H1 (cell line): ENCODE measurements around the gene MRTFA. TPM values are rescaled to one million over a fixed set of nuclear protein-coding genes. Genes with fewer than 3 reads are reported as not detected.

Source experiments
- CTCF ChIA-PET: fragments of 300-600 bp; sonication (Branson Sonifier 250); formaldehyde crosslinking; loops from one replicate; lab custom pipeline; 2021; ENCODE audit not compliant: partially characterized antibody; lab: Charles Lee
- POLR2A ChIA-PET: fragments of 300-600 bp; sonication (Branson Sonifier 250); formaldehyde crosslinking; loops from one replicate; lab custom pipeline; 2021; ENCODE audit warnings: inconsistent platforms; ENCODE audit not compliant: partially characterized antibody; lab: Charles Lee
- DNase-seq, 2 experiments: peaks; one replicate each; pipeline versions ENCODE4 v3.0.0 to v3.0.0-alpha.2; 2010 to 2022; ENCODE audit warnings: low spot score in 2 of 2, low read depth in 1 of 2, mixed read lengths in 1 of 2
- FAIRE-seq: peaks from 2 replicates; lab custom pipeline; 2011; peaks lifted over from hg19 to GRCh38; lab: Jason Lieb, UNC
- H2AFZ ChIP-seq: 2 replicates; pipeline ENCODE4 v1.8.1; 2012; ENCODE audit warnings: low read length, inconsistent platforms
- H2AK5ac ChIP-seq: 2 replicates; pipeline ENCODE4 v1.6.1; 2013; ENCODE audit warnings: low read depth, low read length
- H2BK120ac ChIP-seq: replicated peaks from 2 replicates; pipeline ENCODE3; 2013; ENCODE audit warnings: low read depth, low read length, inconsistent platforms
- H2BK12ac ChIP-seq: 2 replicates; pipeline ENCODE4 v1.6.1; 2013; ENCODE audit warnings: low read depth, low read length
- H2BK15ac ChIP-seq: 2 replicates; pipeline ENCODE4 v1.6.1; 2013; ENCODE audit warnings: low read length
- H2BK20ac ChIP-seq: 2 replicates; pipeline ENCODE4 v1.6.1; 2013; ENCODE audit warnings: low read length
- H2BK5ac ChIP-seq: 2 replicates; pipeline ENCODE4 v1.6.1; 2013; ENCODE audit warnings: low read depth, low read length
- H3K14ac ChIP-seq: 2 replicates; pipeline ENCODE4 v1.6.1; 2013; ENCODE audit warnings: inconsistent platforms; ENCODE audit not compliant: insufficient read length
- H3K18ac ChIP-seq: 2 replicates; pipeline ENCODE4 v1.6.1; 2013; ENCODE audit warnings: low read length; ENCODE audit errors: extremely low read depth
- H3K23ac ChIP-seq: 2 replicates; pipeline ENCODE4 v1.6.1; 2013; ENCODE audit warnings: inconsistent platforms; ENCODE audit not compliant: insufficient read length
- H3K23me2 ChIP-seq: 2 replicates; pipeline ENCODE4 v1.6.1; 2013; ENCODE audit warnings: low read depth, low read length
- H3K27ac ChIP-seq: 2 replicates; pipeline ENCODE4 v1.6.1; 2011; ENCODE audit warnings: low read depth, low read length, inconsistent platforms
- H3K27me3 ChIP-seq, 4 experiments: replicated peaks in 1 of 4; 1 replicate in 1 of 4; 2 replicates in 3 of 4; pipeline versions ENCODE4 v1.6.1 to v1.8.1; 2011 to 2013; ENCODE audit warnings: low read length in 3 of 4, mild to moderate bottlenecking in 3 of 4, inconsistent platforms in 2 of 4, mixed read lengths in 2 of 4, moderate library complexity in 1 of 4; ENCODE audit not compliant: control insufficient read depth in 3 of 4, insufficient read depth in 3 of 4; ENCODE audit errors: extremely low read depth in 1 of 4
- H3K36me3 ChIP-seq, 4 experiments: 2 replicates each; pipeline versions ENCODE4 v1.6.1 to v1.8.1; 2011 to 2013; ENCODE audit warnings: mild to moderate bottlenecking in 4 of 4, low read length in 3 of 4, moderate library complexity in 2 of 4, control low read depth in 1 of 4, inconsistent platforms in 1 of 4; ENCODE audit not compliant: insufficient read depth in 4 of 4, control insufficient read depth in 2 of 4
- H3K4ac ChIP-seq: replicated peaks from 2 replicates; pipeline ENCODE3; 2013; ENCODE audit warnings: low read length, low read depth, mixed read lengths, inconsistent platforms; ENCODE audit not compliant: insufficient read length
- H3K4me1 ChIP-seq, 4 experiments: replicated peaks in 1 of 4; 1 replicate in 1 of 4; 2 replicates in 3 of 4; pipeline versions ENCODE4 v1.6.1 to v1.8.1; 2011 to 2013; ENCODE audit warnings: low read length in 3 of 4, inconsistent platforms in 2 of 4, mixed read lengths in 1 of 4; ENCODE audit not compliant: insufficient read depth in 4 of 4, control insufficient read depth in 3 of 4
- H3K4me2 ChIP-seq, 2 experiments: 2 replicates each; pipeline versions ENCODE4 v1.6.1 to v1.8.1; 2011 to 2013; ENCODE audit warnings: low read depth in 2 of 2, low read length in 2 of 2, control low read depth in 1 of 2, inconsistent platforms in 1 of 2, mild to moderate bottlenecking in 1 of 2; ENCODE audit not compliant: insufficient read depth in 1 of 2
- H3K4me3 ChIP-seq, 4 experiments: fragments of 200-600, 300-600 bp in 1 of 4; sonication (generic), shearing (Covaris generic), sonication (Bioruptor Twin) in 1 of 4; 2 replicates each; pipeline versions ENCODE4 v1.5.1 to v1.8.1; 2011 to 2016; ENCODE audit warnings: low read length in 4 of 4, low read depth in 3 of 4, control low read depth in 2 of 4, inconsistent platforms in 2 of 4, mild to moderate bottlenecking in 2 of 4, mixed read lengths in 1 of 4, moderate library complexity in 1 of 4; ENCODE audit not compliant: insufficient read depth in 2 of 4; ENCODE audit errors: extremely low read depth in 1 of 4
- H3K56ac ChIP-seq: replicated peaks from 2 replicates; pipeline ENCODE3; 2013; ENCODE audit warnings: low read depth, mild to moderate bottlenecking, mixed read lengths, low read length, inconsistent platforms; ENCODE audit not compliant: insufficient read length
- H3K79me1 ChIP-seq: 2 replicates; pipeline ENCODE4 v1.6.1; 2013; ENCODE audit warnings: low read depth, low read length, control low read depth
- H3K79me2 ChIP-seq, 2 experiments: 2 replicates each; pipeline versions ENCODE4 v1.6.1 to v1.8.1; 2012 to 2013; ENCODE audit warnings: low read length in 2 of 2, mild to moderate bottlenecking in 2 of 2, inconsistent platforms in 1 of 2; ENCODE audit not compliant: insufficient read depth in 2 of 2, control insufficient read depth in 1 of 2
- H3K9ac ChIP-seq, 4 experiments: replicated peaks in 1 of 4; 1 replicate in 1 of 4; 2 replicates in 3 of 4; pipeline versions ENCODE4 v1.6.1 to v1.8.1; 2011 to 2013; ENCODE audit warnings: low read depth in 3 of 4, low read length in 3 of 4, control low read depth in 2 of 4, mild to moderate bottlenecking in 2 of 4, moderate library complexity in 2 of 4, inconsistent platforms in 1 of 4; ENCODE audit errors: extremely low read depth in 1 of 4
- H3K9me3 ChIP-seq, 2 experiments: 2 replicates each; pipeline versions ENCODE4 v1.6.1 to v1.8.1; 2012 to 2013; ENCODE audit warnings: mild to moderate bottlenecking in 2 of 2, moderate library complexity in 2 of 2, control low read depth in 1 of 2, inconsistent platforms in 1 of 2, low read depth in 1 of 2, low read length in 1 of 2, mixed read lengths in 1 of 2; ENCODE audit not compliant: insufficient read depth in 2 of 2
- H4K20me1 ChIP-seq, 2 experiments: replicated peaks in 1 of 2; 2 replicates each; pipeline versions ENCODE3 to v1.8.1; 2011 to 2013; ENCODE audit warnings: inconsistent platforms in 2 of 2, low read length in 2 of 2, mild to moderate bottlenecking in 1 of 2; ENCODE audit not compliant: insufficient read depth in 2 of 2, control insufficient read depth in 1 of 2
- H4K5ac ChIP-seq: 2 replicates; pipeline ENCODE4 v1.6.1; 2013; ENCODE audit warnings: low read length, low read depth, mixed read lengths, inconsistent platforms; ENCODE audit not compliant: insufficient read length
- H4K8ac ChIP-seq: 2 replicates; pipeline ENCODE4 v1.8.0; 2013; ENCODE audit warnings: mild to moderate bottlenecking, moderate library complexity, low read length, inconsistent platforms; ENCODE audit not compliant: insufficient read depth; ENCODE audit errors: extremely low read depth
- H4K91ac ChIP-seq: replicated peaks from 2 replicates; pipeline ENCODE3; 2013; ENCODE audit warnings: low read length, mixed read lengths, inconsistent platforms; ENCODE audit not compliant: insufficient read length
- SAP30 ChIP-seq: fragments of 300-600 bp; sonication (generic); IDR thresholded peaks from 2 replicates; pipeline ENCODE4 v1.7.1; 2012; ENCODE audit warnings: low read length, moderate library complexity, mild to moderate bottlenecking, inconsistent platforms; ENCODE audit not compliant: insufficient read depth, insufficient replicate concordance
- WGBS, 2 experiments: shearing (Covaris generic) in 1 of 2; methylation state at CpG; one replicate each; pipeline versions ENCODE4 v1.1.6 to v1.1.7; 2013 to 2015; ENCODE audit warnings: low lambda C conversion rate in 2 of 2, mixed read lengths in 2 of 2, inconsistent platforms in 1 of 2, low coverage in 1 of 2, missing lambda C conversion rate in 1 of 2; ENCODE audit not compliant: insufficient replicate concordance in 2 of 2, insufficient coverage in 1 of 2, insufficient read length in 1 of 2; ENCODE audit errors: extremely low coverage in 1 of 2, missing lambda C conversion rate in 1 of 2; 5-methylcytosine and 5-hydroxymethylcytosine counted together
- polyA plus RNA-seq, 7 experiments: library from polyadenylated mRNA; depleted of rRNA in 3 of 7; stranded (reverse) in 5 of 7; unstranded in 2 of 7; fragments of >200 nt in 5 of 7; fragments of 200-250 nt in 2 of 7; gene quantifications; 1 replicate in 5 of 7; 2 replicates in 1 of 7; 4 replicates in 1 of 7; pipeline versions ENCODE4 v1.2.1 to v1.2.3, GENCODE V29; 2011 to 2013; ENCODE audit warnings: missing spikeins in 2 of 7, mixed read lengths in 2 of 7
- total RNA-seq: library from RNA; stranded (reverse); fragmentation: NEBNext Ultra II Directional; extraction: Animal tissue kit (Norgen Biotek cat#: 25700); gene quantifications from 2 replicates; pipeline ENCODE4 v1.2.1, GENCODE V29; 2021

Gene MRTFA
- total and polyA plus RNA-seq, 2 of the 8 experiments (the other 6 are each of a cell fraction or from before 2014, with no cell fraction given), result 5.4 to 37.9 TPM

DNA sequence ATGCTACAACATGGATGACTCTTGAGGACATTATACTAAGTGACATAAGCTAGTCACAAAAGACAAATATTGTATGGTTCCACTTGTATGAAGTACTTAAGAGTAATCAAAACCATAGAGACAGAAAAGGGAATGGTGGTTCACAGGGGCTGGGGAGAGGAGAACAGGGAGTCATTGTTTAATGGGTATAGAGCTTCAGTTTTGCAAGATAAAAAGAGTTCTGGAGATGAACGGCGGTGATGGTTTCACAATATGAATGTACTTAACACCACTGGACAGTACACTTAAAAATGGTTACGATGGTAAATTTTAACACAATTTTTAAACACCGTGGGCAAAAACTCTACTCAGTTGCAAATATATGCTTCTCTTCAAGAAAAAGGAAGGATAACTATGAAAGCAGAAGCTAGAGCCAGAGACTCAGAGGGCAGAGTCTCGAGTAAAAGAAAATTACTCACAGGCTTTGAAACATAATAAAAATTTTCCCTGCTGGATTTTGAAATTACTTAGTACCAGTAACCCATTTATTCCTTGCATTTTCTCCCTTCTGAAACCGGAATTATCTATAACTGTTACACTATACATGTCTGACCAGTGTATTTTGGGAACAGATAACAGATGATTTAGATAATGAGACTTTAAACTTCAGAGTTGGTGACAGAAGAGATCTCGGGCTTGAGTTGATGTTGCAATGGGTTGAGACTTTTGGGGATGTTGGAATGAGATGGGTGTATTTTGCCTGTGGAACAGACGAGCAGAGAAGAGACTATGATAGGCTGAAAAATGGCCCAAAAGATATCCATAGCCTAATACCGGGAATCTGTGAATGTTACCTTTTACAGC lies 15.0 kb downstream of the MRTFA start:
- Histone ChIP-seq H3K27me3 (no peaks in the 10 kb centered on the region), H2BK20ac (no peak overlapping the region), H3K9ac (no peak overlapping the region), H4K91ac (no peak overlapping the region), H3K56ac (no peak overlapping the region), H2BK15ac (no peak overlapping the region), H3K79me1 (0 out of 2 replicates have a peak, but pooled peaks cover 3% of the 10 kb centered on the region), H2BK5ac (no peak overlapping the region), H3K23me2 (no peaks in the 10 kb centered on the region; the same call in 1 of the 2 replicates), H3K79me2 (peaks cover 0 to 66% of the 10 kb centered on the region in 2 experiments; a peak in 2 of 4 replicates), H3K27ac (no peak overlapping the region), H3K23ac (no peak overlapping the region), H3K14ac (no peak overlapping the region), H3K36me3 (no peaks in the 10 kb centered on the region), H2AFZ (no peak overlapping the region), H3K18ac (no peak overlapping the region), H4K20me1 (peaks cover 0 to under 1% of the 10 kb centered on the region in 2 experiments), H4K5ac (no peak overlapping the region), H3K4me3 (no peak overlapping the region), H2AK5ac (no peak overlapping the region), H2BK12ac (no peak overlapping the region), H4K8ac (no peak overlapping the region), H3K4me1 (no peaks in the 10 kb centered on the region), H2BK120ac (no peak overlapping the region), H3K4ac (no peak overlapping the region), H3K9me3 (peaks cover 4 to 7% of the 10 kb centered on the region in 2 experiments; a peak in 1 of 4 replicates), H3K4me2 (no peak overlapping the region)
- TF ChIP-seq SAP30, result no peak
- 90% methylated on average over 9 of the region's 9 CpGs; no CpG with 5 or more reads in 1 of the 2 experiments for WGBS, 2 experiments
- ChIA-PET CTCF (interaction anchor here (0.6 kb wide), 1 partner anchor 139 kb away, joined by 3 read pairs; no protein-coding TSS in a partner anchor), POLR2A (no interaction called here)
- FAIRE-seq (no peak), DNase-seq (no peak)
